GM19468 (cell line): ENCODE data around the gene ANKRD24.
"Not testable (repeated sequence)": the region's sequence is repeated elsewhere in the genome, so short reads cannot be mapped to it uniquely, and the experiment has no call there.

ENCODE experiments used
- ATAC-seq: cut with Tn5 transposase; IDR thresholded peaks from one replicate; pipeline ENCODE4 v1.9.1; 2021; ENCODE audit warnings: mild to moderate bottlenecking, moderate library complexity, moderate number of reproducible peaks; ENCODE audit not compliant: unreplicated experiment; ENCODE audit errors: extremely low read depth

ANKRD24 gene

GRCh38 chr19:4264812-4265211 is 82.3 kb downstream of the ANKRD24 start:
- ATAC-seq: no peak

- ATAC-seq: no peak
Measured at GRCh38 chr19:4266253-4267000, 83.9 kb downstream of the ANKRD24 start.

- ATAC-seq: no peak
Measured at GRCh38 chr19:4267101-4267900, 84.8 kb downstream of the ANKRD24 start.

- no peak for ATAC-seq
Measured at GRCh38 chr19:4267901-4268815, 85.7 kb downstream of the ANKRD24 start.

- ATAC-seq: no peak
Measured at GRCh38 chr19:4268816-4269430, 86.4 kb downstream of the ANKRD24 start.

- no peak for ATAC-seq
Measured at GRCh38 chr19:4272894-4273293, 90.4 kb downstream of the ANKRD24 start.

- ATAC-seq: not testable (repeated sequence)
Measured at GRCh38 chr19:4274321-4274686, 91.8 kb downstream of the ANKRD24 start.
